ENCODE results near the gene PLPPR4. TPM values are rescaled to one million over a fixed set of nuclear protein-coding genes. Genes with fewer than 3 reads are reported as not detected.

The PLPPR4 gene
- total and polyA plus RNA-seq, 8 donors, result 0.24 to 3.1 (median 0.66) TPM

- H3K4me3 ChIP-seq, result no peak overlapping the region
- FAIRE-seq, result no peak
Measured at GRCh38 chr1:99306644-99307043, 42.4 kb downstream of the PLPPR4 start.

DNA sequence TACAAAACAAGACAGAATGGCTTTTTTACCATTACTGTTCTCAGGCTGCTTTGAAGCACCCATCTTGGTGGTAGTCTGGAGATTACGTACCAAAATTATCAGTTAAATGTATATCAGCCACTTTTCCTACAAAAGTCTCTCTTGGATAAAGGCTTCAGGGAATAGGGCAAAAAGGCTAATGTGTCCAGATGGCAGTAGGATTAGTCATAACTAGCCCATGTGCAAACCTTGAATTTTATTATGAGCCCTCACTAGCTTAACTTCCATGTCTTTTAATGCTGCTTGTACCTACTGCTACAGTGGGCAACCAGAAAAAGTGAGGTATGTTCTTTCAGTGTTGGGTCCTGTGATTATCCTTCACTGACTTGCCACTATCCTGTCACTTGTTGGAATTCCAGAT lies 51.0 kb downstream of the PLPPR4 start:
- no peak for DNase-seq
- no peaks in the 10 kb centered on the region for H3K36me3 ChIP-seq
- no peak for TF ChIP-seq CTCF (IDR thresholded peaks at IDR 0.05)
- H3K9me3 ChIP-seq, result no peaks in the 10 kb centered on the region
- no peak overlapping the region for H3K27ac ChIP-seq
- no peak for ATAC-seq
- WGBS, 2 donors, result 70 to 84% methylated on average over 1 of the region's 1 CpG
- H3K27me3 ChIP-seq, result no peaks in the 10 kb centered on the region
- no peak for FAIRE-seq
- no peak overlapping the region for H3K4me3 ChIP-seq
- intact Hi-C loops (cut with DNase I), result no loop called here
- no peaks in the 10 kb centered on the region for H3K4me1 ChIP-seq

More at GRCh38 chr1:99306644-99307043, 42.4 kb downstream of the PLPPR4 start:
- ATAC-seq (no peak), DNase-seq (no peak)
- no peaks in the 10 kb centered on the region for H3K4me1 ChIP-seq
- intact Hi-C loops (cut with DNase I), result no loop called here
- H3K27ac ChIP-seq, result no peak overlapping the region
- no peaks in the 10 kb centered on the region for H3K36me3 ChIP-seq
- 77 to 84% methylated on average over 15 of the region's 15 CpGs for WGBS, 2 donors
- H3K27me3 ChIP-seq, result no peaks in the 10 kb centered on the region
- no peak for TF ChIP-seq CTCF (IDR thresholded peaks at IDR 0.05)
- H3K9me3 ChIP-seq, result no peaks in the 10 kb centered on the region

GRCh38 chr1:99326215-99326949 lies 62.1 kb downstream of the PLPPR4 start:
- no peaks in the 10 kb centered on the region for H3K27me3 ChIP-seq
- 62 to 71% methylated on average over 3 of the region's 3 CpGs for WGBS, 2 donors
- DNase-seq, result no peak
- FAIRE-seq, result no peak
- no peak for ATAC-seq
- H3K36me3 ChIP-seq, result no peaks in the 10 kb centered on the region
- no peaks in the 10 kb centered on the region for H3K9me3 ChIP-seq
- no peaks in the 10 kb centered on the region for H3K4me1 ChIP-seq
- TF ChIP-seq CTCF (IDR thresholded peaks at IDR 0.05), result peak in 1 of 4 donors; percentile 8
- intact Hi-C loops (cut with DNase I), result no loop called here
- no peak overlapping the region for H3K27ac ChIP-seq
- H3K4me3 ChIP-seq, result no peak overlapping the region

- FAIRE-seq, result no peak
- Histone ChIP-seq H3K4me3 (no peak overlapping the region), H3K36me3 (no peaks in the 10 kb centered on the region), H3K9me3 (no peaks in the 10 kb centered on the region), H3K4me1 (no peaks in the 10 kb centered on the region), H3K27me3 (no peaks in the 10 kb centered on the region), H3K27ac (no peak overlapping the region)
- WGBS, 2 donors, result 19 to 20% methylated on average over 3 of the region's 3 CpGs
- no peak for ATAC-seq
- intact Hi-C loops (cut with DNase I), result no loop called here
- DNase-seq, result no peak
- TF ChIP-seq CTCF (IDR thresholded peaks at IDR 0.05), result no peak
Measured at GRCh38 chr1:99327357-99327756, 63.1 kb downstream of the PLPPR4 start.

DNA sequence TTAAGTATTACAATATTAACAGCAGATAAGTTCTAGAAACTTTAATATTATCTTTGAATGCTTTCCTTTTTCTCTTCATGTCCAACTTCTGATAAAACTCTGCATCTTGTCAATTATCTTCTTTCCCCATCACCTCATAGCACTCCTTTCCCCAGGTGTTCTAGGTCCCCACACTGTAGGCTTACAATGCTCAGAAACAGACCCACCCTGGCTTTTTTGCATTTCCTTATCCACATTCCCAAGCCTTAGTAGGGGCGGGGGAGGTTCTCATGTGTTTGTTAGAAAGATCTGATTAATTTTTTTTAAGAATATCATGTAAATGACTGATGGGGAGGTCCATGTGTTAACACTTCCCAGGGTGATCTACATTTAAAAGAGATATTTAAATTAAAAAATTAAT lies 63.9 kb downstream of the PLPPR4 start:
- no peak overlapping the region for H3K4me3 ChIP-seq
- DNase-seq, result no peak
- H3K27me3 ChIP-seq, result no peaks in the 10 kb centered on the region
- H3K4me1 ChIP-seq, result no peaks in the 10 kb centered on the region
- FAIRE-seq, result no peak
- TF ChIP-seq CTCF (IDR thresholded peaks at IDR 0.05), result no peak
- H3K36me3 ChIP-seq, result no peaks in the 10 kb centered on the region
- H3K9me3 ChIP-seq, result no peaks in the 10 kb centered on the region
- 48 to 63% methylated on average over 1 of the region's 1 CpG for WGBS, 2 donors
- intact Hi-C loops (cut with DNase I), result no loop called here
- H3K27ac ChIP-seq, result no peak overlapping the region
- no peak for ATAC-seq

Measured in pancreas (tissue), 10 donors.